ENCODE data around the gene TAPT1.
"Not testable (repeated sequence)": the region's sequence is repeated elsewhere in the genome, so short reads cannot be mapped to it uniquely, and the experiment has no call there.

TAPT1 gene

DNA sequence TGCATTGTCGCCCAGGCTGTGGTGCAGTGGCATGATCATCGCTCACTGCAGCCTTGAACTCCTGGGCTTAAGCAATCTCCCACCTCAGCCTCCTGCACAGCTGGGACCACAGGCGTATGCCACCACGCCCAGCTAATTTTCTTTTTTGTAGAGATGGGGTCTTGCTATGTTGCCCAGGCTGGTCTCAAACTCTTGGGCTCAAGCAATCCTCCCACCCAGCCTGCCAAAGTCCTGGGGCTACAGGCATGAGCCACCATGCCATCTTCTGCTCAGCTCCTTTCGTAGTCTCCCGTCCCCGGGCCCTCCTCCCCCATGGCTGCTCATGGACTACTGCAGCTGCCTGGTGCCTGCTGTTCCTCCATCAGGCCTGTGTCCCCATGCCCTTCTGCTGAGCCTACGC is 58.1 kb downstream of the TAPT1 start:
- DNase-seq: no peak

- DNase-seq: no peak
Measured at GRCh38 chr4:16165931-16166330, 60.3 kb downstream of the TAPT1 start.

- DNase-seq: no peak
Measured at GRCh38 chr4:16162891-16163290, 63.4 kb downstream of the TAPT1 start.

DNA sequence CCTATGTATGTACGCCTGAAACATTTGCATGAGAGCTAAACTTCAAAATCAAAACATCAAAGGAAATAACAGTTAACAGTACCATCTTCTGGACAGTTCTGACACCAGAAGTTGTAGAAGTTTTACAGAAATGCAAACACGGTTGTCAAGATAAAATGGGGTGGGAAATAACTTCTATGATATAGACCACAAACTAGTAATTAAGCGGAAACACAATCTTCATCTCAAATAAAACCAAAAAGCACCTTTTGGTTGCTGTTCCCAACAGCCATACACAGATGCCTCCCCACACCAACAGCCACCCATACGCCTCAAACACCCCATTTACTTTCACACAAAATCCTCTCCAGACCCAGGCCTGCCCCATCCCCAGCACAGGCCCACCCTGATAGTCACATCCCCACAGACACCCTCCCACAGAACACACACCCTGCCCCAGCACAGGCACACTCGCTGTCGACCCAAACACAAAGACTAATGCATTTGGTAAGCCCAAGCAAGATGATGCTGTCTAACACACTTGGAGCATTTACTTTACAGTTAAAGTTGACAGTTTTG is 64.3 kb downstream of the TAPT1 start:
- no peak for DNase-seq

GRCh38 chr4:16160457-16160856 is 65.8 kb downstream of the TAPT1 start:
- DNase-seq: no peak

- DNase-seq: no peak
Measured at GRCh38 chr4:16159286-16159685, 67.0 kb downstream of the TAPT1 start.

- DNase-seq: no peak
Measured at GRCh38 chr4:16158504-16158852, 67.8 kb downstream of the TAPT1 start.

GRCh38 chr4:16157609-16158503 is 68.4 kb downstream of the TAPT1 start:
- no peak for DNase-seq

GRCh38 chr4:16155528-16156169 is 70.6 kb downstream of the TAPT1 start:
- DNase-seq: no peak

- no peak for DNase-seq
Measured at GRCh38 chr4:16154451-16154850, 71.8 kb downstream of the TAPT1 start.

- DNase-seq: no peak
Measured at GRCh38 chr4:16150716-16151115, 75.6 kb downstream of the TAPT1 start.

DNA sequence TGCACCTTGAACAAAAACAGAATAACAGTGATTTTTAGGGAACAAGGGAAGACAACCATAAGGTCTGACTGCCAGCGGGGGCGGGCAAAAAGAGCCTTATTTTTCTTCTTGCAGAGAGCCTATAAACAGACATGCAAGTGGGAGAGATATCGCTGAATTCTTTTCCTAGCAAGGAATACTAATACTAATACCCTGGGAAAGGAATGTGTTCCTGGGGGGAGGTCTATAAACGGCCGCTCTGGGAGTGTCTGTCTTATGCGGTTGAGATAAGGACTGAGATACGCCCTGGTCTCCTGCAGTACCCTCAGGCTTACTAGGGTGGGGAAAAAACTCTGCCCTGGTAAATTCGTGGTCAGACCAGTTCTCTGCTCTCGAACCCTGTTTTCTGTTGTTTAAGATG is 81.4 kb downstream of the TAPT1 start:
- DNase-seq: not testable (repeated sequence)

DNA sequence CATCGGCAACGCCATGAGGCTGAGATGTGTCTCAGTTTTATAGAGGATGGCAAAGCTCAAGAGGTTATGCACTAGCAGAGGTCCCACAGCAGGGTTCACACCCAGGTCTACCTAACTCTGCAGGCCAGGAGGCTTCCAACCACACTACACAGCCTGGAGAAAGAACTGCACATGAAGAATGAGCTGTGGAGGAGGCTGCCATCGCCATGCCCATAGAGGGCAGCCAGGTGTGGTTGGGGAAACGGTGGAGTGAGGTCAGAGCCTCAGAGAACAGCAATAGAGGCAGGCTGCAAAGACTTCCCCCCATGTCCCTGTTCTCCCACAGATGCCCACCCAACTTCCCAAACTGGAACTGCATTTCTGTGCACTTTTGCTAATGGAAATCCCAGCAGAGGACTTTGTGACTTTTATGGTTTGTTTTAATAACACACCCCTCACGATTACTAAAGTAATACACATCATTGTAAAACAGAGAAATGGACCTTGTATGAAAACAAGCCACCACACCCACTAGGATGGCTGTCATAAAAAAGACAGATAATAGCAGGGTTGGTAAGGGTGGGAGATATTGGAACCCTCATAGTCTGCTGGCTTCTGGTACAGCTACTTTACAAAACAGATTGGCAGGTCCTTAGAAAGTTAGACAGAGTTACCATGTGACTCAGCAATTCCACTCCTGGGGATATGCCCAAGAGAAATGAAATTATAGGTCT is 83.5 kb downstream of the TAPT1 start:
- no peak for DNase-seq

DNA sequence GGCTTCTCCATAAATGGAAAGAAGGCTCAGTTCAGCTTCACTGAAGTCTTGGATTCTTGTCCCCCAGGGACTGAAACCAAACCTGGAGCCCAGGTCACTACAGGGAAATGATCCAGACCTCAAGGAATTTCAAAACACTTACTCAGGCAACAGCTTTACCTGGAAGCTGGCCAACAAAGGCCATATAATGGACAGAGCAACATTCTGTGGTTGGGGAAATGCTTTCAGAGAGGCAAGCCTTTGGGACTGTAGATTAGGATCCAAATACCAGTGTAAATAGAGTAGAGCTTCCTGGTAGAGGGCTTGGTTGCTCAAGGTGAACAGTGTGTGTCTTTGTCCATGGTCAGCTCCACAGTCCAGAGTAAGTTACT is 85.4 kb downstream of the TAPT1 start:
- no peak for DNase-seq

DNA sequence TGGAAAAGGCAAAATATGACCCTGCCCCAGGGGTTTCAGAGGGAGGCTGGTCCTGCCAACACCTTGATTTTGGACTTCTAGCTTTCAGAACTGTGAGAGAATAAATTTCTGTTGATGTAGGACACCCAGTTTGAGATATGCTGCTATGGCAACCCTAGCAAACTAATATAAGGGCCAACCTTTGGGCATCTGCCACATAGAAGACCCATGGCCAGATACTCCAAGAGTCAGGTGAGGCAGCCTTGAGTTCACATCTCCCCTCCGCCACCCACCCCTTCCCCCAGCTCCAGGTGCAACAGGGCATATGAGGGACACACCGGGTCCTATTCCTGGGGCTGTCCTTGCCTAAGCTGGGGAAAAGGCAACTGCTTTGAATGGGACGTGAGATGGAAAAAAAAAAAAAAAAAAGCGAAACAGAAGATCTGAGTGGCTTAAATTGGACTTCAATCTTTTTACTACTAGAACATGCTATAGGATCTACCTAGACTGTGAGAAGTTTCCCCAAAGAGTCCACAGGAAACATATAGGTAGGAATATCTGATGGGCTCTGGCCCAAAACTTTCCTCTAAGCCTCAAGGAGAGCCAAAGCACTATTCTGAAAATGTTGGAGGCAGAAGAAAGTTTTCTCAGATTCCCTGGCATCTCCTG is 85.9 kb downstream of the TAPT1 start:
- no peak for DNase-seq

GRCh38 chr4:16139066-16139945 is 87.0 kb downstream of the TAPT1 start:
- DNase-seq: no peak

DNA sequence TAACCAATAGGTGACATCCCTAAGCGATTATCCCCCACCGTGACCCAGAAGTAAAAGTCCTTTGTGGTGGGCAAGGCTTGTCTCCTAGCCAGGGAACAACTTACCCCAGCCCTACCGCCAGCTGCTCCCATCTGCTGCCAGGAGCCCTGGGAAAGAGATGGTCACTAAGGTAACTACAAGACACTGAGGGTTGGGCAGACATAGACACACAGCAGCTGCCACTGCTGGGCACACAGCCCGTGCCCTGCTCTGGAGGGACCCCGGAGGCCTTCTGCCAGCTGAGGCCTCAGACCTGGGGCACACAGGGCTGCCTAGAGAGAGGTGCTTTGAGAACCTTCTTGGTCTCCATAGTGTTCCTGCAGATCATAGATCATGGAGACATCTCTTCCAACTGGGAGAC is 89.4 kb downstream of the TAPT1 start:
- no peak for DNase-seq

DNA sequence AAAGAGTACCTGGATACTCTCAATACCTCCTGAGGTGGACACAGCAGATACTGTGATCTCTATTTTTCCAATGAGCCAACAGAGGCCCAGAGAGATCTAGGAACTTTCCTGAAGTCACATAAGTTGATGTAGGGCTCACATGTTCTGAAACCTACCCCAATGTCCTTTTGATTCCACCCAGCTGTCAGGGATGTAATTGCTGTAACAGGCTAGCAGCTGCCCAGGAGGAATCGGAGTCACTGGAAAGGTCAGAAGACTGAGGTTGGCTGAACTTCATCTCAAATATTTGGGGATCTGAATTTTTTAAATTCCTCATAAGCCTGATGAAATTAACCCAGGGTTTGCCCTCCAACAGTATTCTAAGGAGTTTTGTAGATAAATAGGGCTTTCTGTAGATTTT is 90.0 kb downstream of the TAPT1 start:
- no peak for DNase-seq

DNA sequence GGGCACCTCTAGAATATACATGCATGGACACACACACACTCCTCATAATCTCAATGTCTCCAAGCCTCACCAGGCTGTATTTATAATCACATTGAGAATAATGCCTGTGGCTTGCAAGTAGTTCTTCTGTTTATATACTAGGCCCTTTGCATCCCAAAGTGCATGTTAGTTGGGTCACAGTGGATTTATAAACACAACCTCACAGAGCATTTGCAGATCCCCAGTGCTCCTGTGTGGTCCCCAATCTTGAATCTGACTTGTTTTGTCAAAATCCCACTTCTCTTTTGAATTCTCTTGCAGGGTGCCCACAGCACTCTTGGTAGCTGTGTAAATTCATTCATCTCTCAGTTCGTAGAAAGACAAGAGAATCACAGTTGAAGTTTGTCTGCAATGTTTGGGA is 92.9 kb downstream of the TAPT1 start:
- no peak for DNase-seq

DNA sequence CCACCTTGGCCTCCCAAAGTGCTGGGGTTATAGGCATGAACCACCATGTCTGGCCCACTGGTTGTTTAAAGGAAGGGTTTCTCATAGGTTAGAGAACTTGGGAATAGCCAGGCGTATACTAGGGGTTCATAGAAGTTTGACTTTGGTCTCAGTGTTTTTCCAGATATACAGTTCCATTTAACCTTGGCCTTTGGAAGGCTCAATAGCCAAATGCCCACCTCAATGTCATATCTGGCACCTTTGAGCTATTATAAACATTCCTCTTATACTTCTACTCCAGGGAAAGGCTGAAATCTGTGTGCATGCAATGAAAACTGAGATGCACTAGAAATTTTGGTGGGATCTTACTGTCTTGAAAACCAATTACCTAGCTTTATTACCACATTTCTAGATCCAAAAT is 95.0 kb downstream of the TAPT1 start:
- DNase-seq: no peak

- no peak for DNase-seq
Measured at GRCh38 chr4:16129336-16129735, 96.9 kb downstream of the TAPT1 start.

- DNase-seq: no peak
Measured at GRCh38 chr4:16126714-16127113, 99.6 kb downstream of the TAPT1 start.

Data from GDM1 (cell line).